ENCODE measurements around the gene GAPVD1.
"Not testable (repeated sequence)": the region's sequence is repeated elsewhere in the genome, so short reads cannot be mapped to it uniquely, and the experiment has no call there.

Gene GAPVD1, protein sequence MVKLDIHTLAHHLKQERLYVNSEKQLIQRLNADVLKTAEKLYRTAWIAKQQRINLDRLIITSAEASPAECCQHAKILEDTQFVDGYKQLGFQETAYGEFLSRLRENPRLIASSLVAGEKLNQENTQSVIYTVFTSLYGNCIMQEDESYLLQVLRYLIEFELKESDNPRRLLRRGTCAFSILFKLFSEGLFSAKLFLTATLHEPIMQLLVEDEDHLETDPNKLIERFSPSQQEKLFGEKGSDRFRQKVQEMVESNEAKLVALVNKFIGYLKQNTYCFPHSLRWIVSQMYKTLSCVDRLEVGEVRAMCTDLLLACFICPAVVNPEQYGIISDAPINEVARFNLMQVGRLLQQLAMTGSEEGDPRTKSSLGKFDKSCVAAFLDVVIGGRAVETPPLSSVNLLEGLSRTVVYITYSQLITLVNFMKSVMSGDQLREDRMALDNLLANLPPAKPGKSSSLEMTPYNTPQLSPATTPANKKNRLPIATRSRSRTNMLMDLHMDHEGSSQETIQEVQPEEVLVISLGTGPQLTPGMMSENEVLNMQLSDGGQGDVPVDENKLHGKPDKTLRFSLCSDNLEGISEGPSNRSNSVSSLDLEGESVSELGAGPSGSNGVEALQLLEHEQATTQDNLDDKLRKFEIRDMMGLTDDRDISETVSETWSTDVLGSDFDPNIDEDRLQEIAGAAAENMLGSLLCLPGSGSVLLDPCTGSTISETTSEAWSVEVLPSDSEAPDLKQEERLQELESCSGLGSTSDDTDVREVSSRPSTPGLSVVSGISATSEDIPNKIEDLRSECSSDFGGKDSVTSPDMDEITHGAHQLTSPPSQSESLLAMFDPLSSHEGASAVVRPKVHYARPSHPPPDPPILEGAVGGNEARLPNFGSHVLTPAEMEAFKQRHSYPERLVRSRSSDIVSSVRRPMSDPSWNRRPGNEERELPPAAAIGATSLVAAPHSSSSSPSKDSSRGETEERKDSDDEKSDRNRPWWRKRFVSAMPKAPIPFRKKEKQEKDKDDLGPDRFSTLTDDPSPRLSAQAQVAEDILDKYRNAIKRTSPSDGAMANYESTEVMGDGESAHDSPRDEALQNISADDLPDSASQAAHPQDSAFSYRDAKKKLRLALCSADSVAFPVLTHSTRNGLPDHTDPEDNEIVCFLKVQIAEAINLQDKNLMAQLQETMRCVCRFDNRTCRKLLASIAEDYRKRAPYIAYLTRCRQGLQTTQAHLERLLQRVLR (N-terminal part only)

DNA sequence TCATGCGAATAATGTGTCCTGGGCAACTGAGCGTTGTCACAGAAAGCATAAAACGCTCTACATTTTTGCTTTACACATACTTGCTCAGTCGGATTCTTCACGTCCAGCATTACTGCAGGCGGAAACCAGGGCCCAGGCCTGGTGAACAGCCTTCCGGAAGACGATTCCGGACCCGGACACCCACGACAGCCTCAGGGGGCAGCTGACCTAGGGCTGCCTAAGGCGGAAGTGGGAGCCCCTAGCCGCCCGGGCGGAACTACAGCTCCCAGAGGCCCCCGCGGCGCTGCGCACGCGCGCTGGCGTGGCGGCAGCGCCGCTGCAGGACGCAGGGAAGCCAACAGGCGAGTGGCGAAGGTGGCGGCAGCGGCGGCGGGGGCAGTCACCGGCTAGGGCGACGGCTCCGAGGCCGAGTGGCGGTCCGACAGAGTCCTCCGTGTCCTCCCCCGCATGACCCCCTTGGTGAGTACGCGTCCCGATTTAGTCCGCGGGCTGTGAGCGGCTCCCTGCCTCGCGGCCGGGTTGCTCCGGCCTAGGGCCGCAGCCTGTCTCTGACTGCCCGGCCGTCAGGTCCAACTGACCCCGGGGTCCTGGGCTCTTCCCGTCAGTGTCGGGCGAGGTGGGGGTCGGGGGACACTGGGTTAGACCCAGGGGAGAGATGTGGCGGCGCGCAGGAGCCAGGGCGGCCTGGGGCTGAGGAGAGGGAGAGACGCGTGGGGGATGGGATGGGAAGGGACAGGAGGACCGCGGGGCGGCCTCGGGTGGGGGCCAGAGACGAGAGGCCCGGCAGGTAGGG is at the start of gene GAPVD1:
TSS of gene GAPVD1 (plus strand) at position 326 of the 793 bp plus-strand sequence. CDS start 37,096 bp downstream, outside the sequence.
- DNase-seq (ENCODE audit: low read depth in 3 of 3, low spot score in 1 of 3), result peak; percentile 60 to 82 (median 72)

DNA sequence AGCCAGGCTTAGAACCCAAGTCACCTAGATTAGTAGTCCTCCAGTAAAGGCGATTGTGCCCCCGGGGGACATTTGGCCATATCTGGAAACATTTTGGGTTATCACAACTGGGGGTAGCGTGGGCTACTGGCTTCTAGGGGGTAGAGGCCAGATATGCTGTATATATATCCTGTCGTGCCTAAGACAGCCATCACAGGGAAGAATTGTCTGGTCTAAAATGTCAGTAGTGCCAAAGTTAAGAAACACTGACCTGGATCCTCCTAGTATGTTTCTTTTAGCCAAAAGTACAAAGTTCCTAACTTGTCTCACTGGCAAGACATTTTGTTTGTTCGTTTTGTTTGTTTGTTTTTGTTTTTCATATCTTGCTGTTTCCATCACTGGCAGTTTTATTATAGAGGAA is 47.4 kb upstream of the GAPVD1 start:
- DNase-seq (ENCODE audit: low read depth in 3 of 3, low spot score in 1 of 3), result no peak

DNA sequence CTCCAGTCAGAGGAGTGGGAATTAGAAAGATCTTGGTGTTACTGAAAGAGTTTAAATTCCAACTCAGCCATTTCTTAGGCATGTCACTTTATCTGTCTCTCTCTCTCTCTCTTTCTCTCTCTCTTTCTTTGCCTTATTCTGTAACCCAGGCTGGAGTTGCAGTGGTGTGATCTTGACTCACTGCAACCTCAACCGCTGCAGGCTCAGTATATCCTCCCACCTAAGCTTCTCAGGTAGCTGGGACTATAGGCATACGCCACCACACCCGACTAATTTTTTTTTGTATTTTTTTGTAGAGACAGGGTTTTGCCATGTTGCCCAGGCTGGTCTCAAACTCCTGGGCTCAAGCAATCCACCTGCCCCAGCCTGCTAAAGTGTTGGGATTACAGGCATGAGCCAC is 43.0 kb upstream of the GAPVD1 start:
- DNase-seq (ENCODE audit: low read depth in 3 of 3, low spot score in 1 of 3), result no peak

DNA sequence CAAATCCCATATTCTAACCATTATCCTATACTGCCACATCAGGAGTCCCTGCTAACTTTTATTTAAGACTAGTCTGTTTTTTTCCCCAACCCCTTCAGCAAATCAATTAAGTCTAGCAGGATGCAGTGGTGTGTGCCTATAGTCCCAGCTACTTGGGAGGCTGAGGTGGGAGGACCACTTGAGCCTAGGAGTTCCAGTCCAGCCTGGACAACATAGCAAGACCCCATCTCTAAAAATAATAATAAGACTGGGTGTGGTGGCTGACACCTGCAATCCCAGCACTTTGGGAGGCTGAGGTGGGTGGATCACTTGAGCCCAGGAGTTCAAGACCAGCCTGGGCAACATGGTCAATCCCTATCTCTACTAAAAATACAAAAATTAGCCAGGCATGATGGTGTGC is 36.8 kb upstream of the GAPVD1 start:
- not testable (repeated sequence) for DNase-seq (ENCODE audit: low read depth in 3 of 3, low spot score in 1 of 3)

DNA sequence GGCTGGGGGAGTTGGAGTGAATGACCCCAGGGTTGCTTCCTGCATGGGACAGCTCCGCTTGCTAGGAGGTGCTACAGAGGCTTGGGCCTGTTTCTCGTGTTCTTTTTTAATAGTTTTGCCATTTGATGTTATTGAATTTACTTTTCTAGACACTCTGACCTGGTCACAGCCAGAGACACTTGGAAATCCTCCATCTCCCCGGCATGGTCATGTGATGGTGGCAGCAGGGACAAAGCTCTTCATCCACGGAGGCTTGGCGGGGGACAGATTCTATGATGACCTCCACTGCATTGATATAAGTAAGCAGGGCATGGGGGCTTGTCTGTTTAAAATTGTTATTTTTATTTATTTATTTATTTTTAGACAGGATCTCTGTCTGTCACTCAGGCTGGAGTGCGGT is 33.9 kb upstream of the GAPVD1 start:
- DNase-seq (ENCODE audit: low read depth in 3 of 3, low spot score in 1 of 3), result no peak

DNA sequence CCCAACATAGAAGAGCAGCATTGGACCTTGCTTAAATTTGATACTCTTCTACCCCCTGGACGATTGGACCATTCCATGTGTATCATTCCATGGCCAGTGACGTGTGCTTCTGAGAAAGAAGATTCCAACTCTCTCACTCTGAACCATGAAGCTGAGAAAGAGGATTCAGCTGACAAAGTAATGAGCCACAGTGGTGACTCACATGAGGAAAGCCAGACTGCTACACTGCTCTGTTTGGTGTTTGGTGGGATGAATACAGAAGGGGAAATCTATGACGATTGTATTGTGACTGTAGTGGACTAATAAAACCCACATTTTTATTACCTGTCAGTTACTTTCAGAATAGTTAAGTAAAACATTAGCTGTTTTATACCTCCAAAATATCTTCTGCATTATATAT is 27.9 kb upstream of the GAPVD1 start:
- no peak for DNase-seq (ENCODE audit: low read depth in 3 of 3, low spot score in 1 of 3)

DNA sequence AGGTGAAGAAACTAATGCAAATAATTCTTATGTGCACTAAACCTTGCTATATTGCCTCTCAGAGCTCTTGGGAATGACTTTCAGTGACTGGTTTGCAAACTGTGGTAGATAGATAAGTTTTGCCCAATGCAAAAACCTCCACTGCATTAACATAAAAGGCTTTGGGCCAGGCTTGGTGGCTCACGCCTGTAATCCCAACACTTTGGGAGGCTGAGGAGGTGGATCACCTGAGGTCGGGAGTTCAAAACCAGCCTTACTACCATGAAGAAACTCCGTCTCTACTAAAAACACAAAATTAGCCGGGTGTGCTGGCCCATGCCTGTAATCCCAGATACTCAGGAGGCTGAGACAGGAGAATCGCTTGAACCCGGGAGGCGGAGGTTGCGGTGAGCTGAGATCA is 27.5 kb upstream of the GAPVD1 start:
- DNase-seq (ENCODE audit: low read depth in 3 of 3, low spot score in 1 of 3), result not testable (repeated sequence)

DNA sequence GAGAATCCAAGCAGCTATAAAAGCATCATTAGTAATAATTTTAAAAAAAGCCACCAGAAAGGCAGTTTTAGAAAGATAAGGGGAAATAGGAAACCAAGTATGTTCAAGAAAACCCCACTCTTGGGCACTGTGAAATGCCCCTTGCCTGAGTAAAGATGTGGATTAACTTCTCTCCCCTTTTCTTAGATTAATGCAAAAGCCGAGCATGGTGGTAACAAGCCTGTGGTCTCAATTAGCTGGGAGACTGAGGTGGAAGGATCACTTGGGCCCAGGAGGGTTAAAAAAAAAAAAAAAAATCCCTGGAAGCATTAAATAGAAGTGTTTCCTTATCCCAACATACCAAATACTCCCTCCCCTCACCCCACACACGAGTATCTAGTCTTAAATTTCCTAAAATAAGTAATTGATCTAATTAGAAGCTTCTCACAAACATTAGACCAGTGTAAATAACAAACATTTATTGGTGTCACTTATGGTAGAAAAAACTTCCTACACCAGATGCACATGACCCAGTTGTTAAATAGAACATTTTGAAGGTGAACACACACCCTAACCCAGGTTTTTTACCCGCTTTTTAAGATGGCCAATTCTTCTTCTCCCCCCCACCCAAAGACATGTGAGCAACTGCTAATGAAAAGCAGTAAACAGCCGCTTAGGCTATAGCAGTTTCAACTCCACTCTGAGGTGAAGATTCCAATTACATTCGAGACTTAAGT is 25.7 kb upstream of the GAPVD1 start:
- DNase-seq (ENCODE audit: low read depth in 3 of 3, low spot score in 1 of 3), result no peak

DNA sequence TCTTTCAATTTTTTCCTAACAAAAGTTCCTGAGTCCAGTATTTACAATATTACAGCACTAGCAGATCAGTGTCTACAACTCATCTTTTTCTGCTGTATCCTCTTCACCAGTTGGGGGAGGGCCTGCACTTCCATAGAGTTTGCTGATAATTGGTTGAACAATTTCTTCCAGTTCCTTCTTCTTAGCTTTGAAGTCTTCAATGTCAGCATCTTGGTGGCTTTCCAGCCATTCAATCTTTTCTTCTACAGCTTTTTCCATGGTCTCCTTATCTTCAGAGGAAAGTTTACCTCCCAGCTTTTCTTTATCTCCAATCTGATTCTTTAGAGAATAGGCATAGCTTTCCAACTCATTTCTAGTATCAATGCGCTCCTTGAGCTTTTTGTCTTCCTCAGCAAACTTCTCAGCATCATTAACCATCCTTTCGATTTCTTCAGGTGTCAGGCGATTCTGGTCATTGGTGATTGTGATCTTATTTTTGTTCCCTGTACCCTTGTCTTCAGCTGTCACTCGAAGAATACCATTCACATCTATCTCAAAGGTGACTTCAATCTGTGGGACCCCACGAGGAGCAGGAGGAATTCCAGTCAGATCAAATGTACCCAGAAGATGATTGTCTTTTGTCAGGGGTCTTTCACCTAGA is 25.0 kb upstream of the GAPVD1 start:
- DNase-seq (ENCODE audit: low read depth in 3 of 3, low spot score in 1 of 3), result not testable (repeated sequence)

DNA sequence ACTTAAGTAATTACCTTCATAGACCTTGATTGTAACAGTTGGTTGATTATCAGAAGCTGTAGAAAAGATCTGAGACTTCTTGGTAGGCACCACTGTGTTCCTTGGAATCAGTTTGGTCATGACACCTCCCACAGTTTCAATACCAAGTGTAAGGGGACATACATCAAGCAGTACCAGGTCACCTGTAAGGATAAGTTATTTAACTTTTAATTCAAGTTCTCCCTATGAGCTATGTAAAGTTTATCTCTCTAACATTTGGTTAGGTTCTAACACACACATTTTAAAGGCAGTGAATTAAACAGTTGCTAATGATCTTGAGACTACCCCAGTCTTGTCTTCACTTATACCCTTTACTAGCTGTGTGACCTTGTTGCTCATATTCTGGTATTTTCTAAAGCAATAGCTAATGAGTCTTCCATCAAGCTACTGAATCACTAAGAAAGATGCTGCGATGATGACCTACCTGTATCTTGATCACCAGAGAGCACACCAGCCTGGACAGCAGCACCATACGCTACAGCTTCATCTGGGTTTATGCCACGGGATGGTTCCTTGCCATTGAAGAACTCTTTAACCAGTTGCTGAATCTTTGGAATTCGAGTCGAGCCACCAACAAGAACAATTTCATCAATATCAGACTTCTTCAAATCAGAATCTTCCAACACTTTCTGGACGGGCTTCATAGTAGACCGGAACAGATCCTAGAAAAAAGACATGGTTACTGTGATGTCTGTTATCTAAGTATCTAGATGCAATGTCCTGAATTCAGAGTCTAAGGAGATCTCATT is 23.3 kb upstream of the GAPVD1 start:
- DNase-seq (ENCODE audit: low read depth in 3 of 3, low spot score in 1 of 3), result no peak

DNA sequence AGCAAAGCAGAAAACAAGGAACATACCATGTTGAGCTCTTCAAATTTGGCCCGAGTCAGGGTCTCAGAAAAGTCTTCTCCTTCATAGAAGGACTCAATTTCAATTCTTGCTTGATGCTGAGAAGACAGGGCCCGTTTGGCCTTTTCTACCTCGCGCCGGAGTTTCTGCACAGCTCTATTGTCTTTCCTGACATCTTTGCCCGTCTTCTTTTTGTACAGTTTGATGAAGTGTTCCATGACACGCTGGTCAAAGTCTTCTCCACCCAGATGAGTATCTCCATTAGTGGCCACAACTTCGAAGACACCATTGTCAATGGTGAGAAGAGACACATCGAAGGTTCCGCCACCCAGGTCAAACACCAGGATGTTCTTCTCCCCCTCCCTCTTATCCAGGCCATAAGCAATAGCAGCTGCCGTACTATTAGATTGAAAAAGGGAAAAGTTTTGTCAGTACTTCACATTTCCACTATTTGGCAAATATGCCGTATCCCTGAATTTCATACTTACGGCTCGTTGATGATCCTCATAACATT is 22.6 kb upstream of the GAPVD1 start:
- no peak for DNase-seq (ENCODE audit: low read depth in 3 of 3, low spot score in 1 of 3)

DNA sequence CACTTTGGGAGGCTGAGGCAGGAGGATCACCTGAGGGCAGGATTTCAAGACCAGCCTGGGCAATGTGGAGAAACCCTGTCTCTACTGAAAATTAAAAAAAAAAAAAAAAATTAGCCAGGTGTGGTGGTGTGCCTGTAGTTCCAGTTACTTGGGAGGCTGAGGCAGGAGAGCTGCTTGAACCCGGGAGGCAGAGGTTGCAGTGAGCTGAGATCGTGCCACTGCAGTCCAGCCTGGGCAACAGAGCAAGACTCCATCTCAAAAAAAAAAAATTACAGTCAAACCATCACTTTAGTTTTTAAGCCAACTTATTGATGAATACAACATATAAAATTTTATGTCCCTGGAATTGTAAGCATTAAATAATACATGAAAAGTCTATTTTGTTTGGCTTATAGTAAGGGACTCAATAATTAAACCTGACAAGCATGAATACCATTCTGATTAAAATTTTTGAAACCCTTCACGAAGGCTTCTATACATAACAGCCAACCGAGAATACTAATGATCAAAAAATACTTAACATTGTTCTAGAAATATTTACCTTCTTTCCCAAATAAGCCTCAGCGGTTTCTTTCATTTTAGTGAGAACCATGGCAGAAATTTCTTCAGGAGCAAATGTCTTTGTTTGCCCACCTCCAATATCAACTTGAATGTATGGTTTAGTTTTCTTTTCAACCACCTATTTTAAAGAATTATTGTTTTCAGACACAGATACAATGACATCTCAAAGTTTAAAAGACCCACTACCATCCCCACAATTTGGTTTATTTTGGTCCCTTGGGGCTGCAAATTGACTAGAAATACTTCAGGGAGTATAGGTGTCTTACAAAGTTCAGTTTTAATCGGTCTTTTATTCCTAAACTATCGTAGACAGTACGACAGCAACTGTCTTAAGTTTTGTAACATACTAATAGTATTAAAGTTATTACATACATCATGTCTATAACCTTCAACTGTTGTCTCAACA is 21.7 kb upstream of the GAPVD1 start:
- DNase-seq (ENCODE audit: low read depth in 3 of 3, low spot score in 1 of 3), result no peak

DNA sequence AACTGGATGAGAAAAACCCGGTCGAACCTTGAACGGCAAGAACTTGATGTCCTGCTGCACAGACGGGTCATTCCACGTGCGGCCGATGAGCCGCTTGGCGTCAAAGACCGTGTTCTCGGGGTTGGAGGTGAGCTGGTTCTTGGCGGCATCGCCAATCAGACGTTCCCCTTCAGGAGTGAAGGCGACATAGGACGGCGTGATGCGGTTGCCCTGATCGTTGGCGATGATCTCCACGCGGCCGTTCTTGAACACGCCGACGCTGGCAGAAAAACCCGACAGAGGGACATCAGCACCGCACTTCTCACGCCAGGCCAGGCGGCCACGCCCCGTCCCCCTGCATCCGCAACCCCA is 21.0 kb upstream of the GAPVD1 start:
- no peak for DNase-seq (ENCODE audit: low read depth in 3 of 3, low spot score in 1 of 3)

DNA sequence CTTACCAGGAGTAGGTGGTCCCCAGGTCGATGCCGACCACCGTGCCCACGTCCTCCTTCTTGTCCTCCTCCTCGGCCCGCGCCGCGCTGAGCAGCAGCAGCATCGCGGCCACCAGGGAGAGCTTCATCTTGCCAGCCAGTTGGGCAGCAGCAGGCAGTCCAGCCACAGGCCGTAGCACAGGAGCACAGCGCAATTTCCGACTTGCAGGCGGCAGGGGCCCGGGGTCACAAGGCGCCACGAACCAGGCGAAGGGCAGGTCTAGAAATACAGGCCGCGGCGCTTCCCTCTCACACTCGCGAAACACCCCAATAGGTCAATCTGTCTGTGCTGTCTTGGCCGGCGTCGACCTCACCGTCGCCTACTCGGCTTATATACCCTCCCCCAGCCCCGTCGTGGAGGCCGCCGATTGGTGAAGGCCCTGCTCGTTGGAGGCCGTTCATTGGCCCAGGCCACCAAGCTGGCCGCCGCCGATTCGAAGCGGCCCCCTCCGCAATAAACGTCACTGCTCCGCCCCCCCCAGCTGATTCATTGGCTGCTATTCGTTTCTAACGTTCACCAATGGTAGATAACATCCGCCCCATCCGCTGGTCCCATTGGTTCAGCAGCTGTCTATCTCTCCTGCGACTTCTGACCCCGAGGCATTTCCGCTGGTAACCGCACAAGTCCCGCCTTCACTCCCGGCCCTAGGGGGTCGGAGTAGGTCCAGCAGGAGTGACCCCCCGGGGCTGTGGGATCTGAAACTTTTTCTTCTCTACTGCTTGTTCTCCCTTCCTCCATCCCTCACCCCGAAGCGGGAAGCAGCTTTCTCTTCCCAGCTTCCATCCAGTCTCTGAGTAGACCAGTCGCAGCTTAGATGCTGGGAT is 20.4 kb upstream of the GAPVD1 start, which contains the start of gene HSPA5:
TSS of gene HSPA5 (minus strand) at position 344 of the 863 bp plus-strand sequence. CDS start at position 127, 217 bp downstream.
- peak; percentile 96 to 99 (median 98) for DNase-seq (ENCODE audit: low read depth in 3 of 3, low spot score in 1 of 3)

DNA sequence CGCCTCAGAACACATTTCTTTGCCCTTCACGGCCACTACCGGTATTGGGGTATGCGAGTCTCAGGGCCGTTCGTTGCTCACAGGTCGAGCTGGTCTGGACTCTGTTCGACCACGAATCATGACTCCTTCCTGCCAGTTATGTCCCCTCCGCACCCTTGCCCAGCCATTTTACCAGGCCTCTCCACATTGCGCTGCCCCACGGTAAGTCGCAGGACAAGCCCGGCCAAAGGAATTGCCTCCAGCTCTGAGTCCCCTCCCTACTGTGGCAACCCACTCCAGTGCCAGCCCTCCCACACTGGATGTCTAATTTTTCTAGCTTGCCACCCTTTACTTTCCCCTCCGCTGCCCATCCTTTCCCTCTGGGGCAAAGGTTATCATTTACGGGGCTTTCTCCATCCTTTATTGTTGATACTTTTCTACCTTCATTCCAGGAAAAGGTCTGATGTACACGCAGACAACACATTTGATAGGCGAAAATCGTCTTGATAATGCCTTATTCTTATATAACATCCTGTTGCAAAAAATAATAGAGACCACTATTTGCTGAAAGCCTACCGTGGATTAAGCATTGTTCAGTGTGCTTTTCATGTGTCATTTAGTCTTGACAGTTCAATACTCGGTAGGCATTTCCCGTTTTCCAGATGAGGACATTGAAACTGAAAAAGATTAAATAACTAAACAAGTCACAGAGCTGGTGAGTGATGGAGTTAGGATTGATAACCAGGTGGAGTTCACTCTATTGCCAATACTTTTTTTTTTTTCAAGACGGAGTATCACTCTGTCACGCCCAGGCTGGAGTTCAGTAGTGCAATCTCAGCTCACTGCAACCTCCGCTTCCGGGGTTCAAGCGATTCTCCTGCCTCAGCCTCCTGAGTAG is 19.5 kb upstream of the GAPVD1 start:
- no peak for DNase-seq (ENCODE audit: low read depth in 3 of 3, low spot score in 1 of 3)

Data from stimulated activated CD4-positive, alpha-beta T cell treated with anti-CD3 and anti-CD28 coated beads, TNF-alpha, amount 100 ng/mL, for 1 hour (primary cell).